ENCODE measurements around the gene PKD2. TPM values are rescaled to one million over a fixed set of nuclear protein-coding genes. Genes with fewer than 3 reads are reported as not detected.

Gene PKD2
- total and polyA plus RNA-seq, 2 of the 13 experiments (the other 11 are each of a cell fraction or from before 2014, with no cell fraction given) = 5.6 to 9.1 TPM

- TF ChIP-seq ARID4A (CRISPR knock-in tag; IDR thresholded peaks at IDR 0.05; ENCODE audit: borderline replicate concordance) (peak; percentile 23; the same call in 1 of the 2 replicates), PCBP1 (IDR thresholded peaks at IDR 0.05; ENCODE audit: borderline replicate concordance, low read depth, low read length) (no peak), FOXM1 (CRISPR knock-in tag; IDR thresholded peaks at IDR 0.05) (no peak), ZMYM3 (CRISPR knock-in tag; IDR thresholded peaks at IDR 0.05) (no peak), ELF1 (CRISPR knock-in tag; IDR thresholded peaks at IDR 0.05) (0 out of 2 replicates have a peak, but pooled peaks have one; percentile 17), SKIL (CRISPR knock-in tag; IDR thresholded peaks at IDR 0.05; ENCODE audit: borderline replicate concordance) (no peak), HIVEP1 (CRISPR knock-in tag; IDR thresholded peaks at IDR 0.05) (no peak), MNT (IDR thresholded peaks at IDR 0.05) (no peak), NFYB (CRISPR knock-in tag; IDR thresholded peaks at IDR 0.05) (no peak), UBTF (CRISPR knock-in tag; IDR thresholded peaks at IDR 0.05) (peak; percentile 84; the same call in 1 of the 2 replicates), GABPB1 (CRISPR knock-in tag; IDR thresholded peaks at IDR 0.05) (peak; percentile 78), ZNF446 (CRISPR knock-in tag; IDR thresholded peaks at IDR 0.05) (no peak), NRL (CRISPR knock-in tag; IDR thresholded peaks at IDR 0.05; ENCODE audit: borderline replicate concordance) (no peak), ZNF687 (CRISPR knock-in tag; IDR thresholded peaks at IDR 0.05) (peak; percentile 41)
These were observed 797 bp downstream of the PKD2 start (continued) for GRCh38 chr4:88008122-88008742.

Data from HepG2 (cell line).